ENCODE data around the gene EN1. TPM values are rescaled to one million over a fixed set of nuclear protein-coding genes. Genes with fewer than 3 reads are reported as not detected.

Gene EN1
- total RNA-seq, 1 experiment from 2014 or later, result not detected

- no peaks in the 10 kb centered on the region for H3K79me2 ChIP-seq (ENCODE audit: low read depth)
- no peaks in the 10 kb centered on the region for H3K9me3 ChIP-seq (ENCODE audit: insufficient read depth, low read depth)
- no peaks in the 10 kb centered on the region for H4K20me1 ChIP-seq (ENCODE audit: insufficient read depth)
- no peaks in the 10 kb centered on the region for H3K36me3 ChIP-seq (ENCODE audit: low read depth)
- H3K4me1 ChIP-seq (replicated peaks; ENCODE audit: insufficient read depth), result no peaks in the 10 kb centered on the region
- no peaks in the 10 kb centered on the region for H3F3A ChIP-seq (ENCODE audit: insufficient read depth, low read depth)
- no peak overlapping the region for H3K4me2 ChIP-seq
- no peak for DNase-seq
- ChIA-PET CTCF (no interaction called here), POLR2A (ENCODE audit: unreplicated experiment) (no interaction called here)
- H3K4me3 ChIP-seq, result no peak overlapping the region
- H3K27ac ChIP-seq, result no peak overlapping the region
- H3K27me3 ChIP-seq (ENCODE audit: insufficient read depth, low read depth), result peaks cover 49% of the 10 kb centered on the region; the same call in 1 of the 2 replicates
- TF ChIP-seq CTCF (conservative IDR thresholded peaks at IDR 0.05) (no peak), EZH2 (IDR thresholded peaks at IDR 0.05; ENCODE audit: low read depth) (no peak)
- H2AFZ ChIP-seq, result no peak overlapping the region
- H3K9me2 ChIP-seq (ENCODE audit: insufficient read depth), result no peaks in the 10 kb centered on the region
- intact Hi-C loops (cut with micrococcal nuclease; ENCODE audit: unreplicated experiment), result no loop called here
- BruUV-seq (replicated peaks), result no TSS peak
Measured at GRCh38 chr2:118826093-118826492, 21.4 kb downstream of the EN1 start.

- H2AFZ ChIP-seq, result no peak overlapping the region
- no peaks in the 10 kb centered on the region for H3K4me1 ChIP-seq (replicated peaks; ENCODE audit: insufficient read depth)
- no peaks in the 10 kb centered on the region for H3K9me3 ChIP-seq (ENCODE audit: insufficient read depth, low read depth)
- POLR2A ChIA-PET (ENCODE audit: unreplicated experiment), result no interaction called here
- H3F3A ChIP-seq (ENCODE audit: insufficient read depth, low read depth), result no peaks in the 10 kb centered on the region
- intact Hi-C loops (cut with micrococcal nuclease; ENCODE audit: unreplicated experiment), result no loop called here
- no peak for DNase-seq
- BruUV-seq (replicated peaks), result no TSS peak
- no peaks in the 10 kb centered on the region for H3K9me2 ChIP-seq (ENCODE audit: insufficient read depth)
- CTCF ChIA-PET, result no interaction called here
- TF ChIP-seq EZH2 (IDR thresholded peaks at IDR 0.05; ENCODE audit: low read depth), result no peak
- TF ChIP-seq CTCF (conservative IDR thresholded peaks at IDR 0.05), result no peak
- H3K27ac ChIP-seq, result no peak overlapping the region
- no peaks in the 10 kb centered on the region for H3K36me3 ChIP-seq (ENCODE audit: low read depth)
- peaks cover 55% of the 10 kb centered on the region for H3K27me3 ChIP-seq (ENCODE audit: insufficient read depth, low read depth)
- H4K20me1 ChIP-seq (ENCODE audit: insufficient read depth), result no peaks in the 10 kb centered on the region
- H3K4me3 ChIP-seq, result no peak overlapping the region
- no peaks in the 10 kb centered on the region for H3K79me2 ChIP-seq (ENCODE audit: low read depth)
- H3K4me2 ChIP-seq, result no peak overlapping the region
Measured at GRCh38 chr2:118823633-118824032, 23.8 kb downstream of the EN1 start.

DNA sequence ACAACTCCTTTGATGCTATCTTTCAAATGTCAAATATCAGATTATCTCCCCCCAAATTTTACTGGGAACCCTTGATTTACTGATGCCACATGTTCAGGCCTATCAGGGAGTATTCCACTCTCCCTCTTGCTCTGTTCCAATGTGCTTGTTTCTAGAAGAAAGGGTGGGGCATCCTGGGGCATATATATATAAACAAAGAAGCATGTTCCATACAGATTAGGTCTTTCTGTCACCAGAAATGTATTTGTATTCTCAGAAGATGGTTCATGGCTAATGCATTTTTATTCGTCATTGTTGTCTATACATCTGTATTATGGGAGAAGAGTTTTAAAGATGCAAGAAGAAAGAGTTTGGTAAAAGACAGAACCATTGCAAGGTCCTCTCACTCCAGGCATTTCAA is 24.9 kb downstream of the EN1 start:
- CTCF ChIA-PET, result no interaction called here
- no peak for DNase-seq
- Histone ChIP-seq H3F3A (ENCODE audit: insufficient read depth, low read depth) (no peaks in the 10 kb centered on the region), H3K27ac (no peak overlapping the region), H3K4me1 (replicated peaks; ENCODE audit: insufficient read depth) (no peaks in the 10 kb centered on the region), H3K9me2 (ENCODE audit: insufficient read depth) (no peaks in the 10 kb centered on the region), H4K20me1 (ENCODE audit: insufficient read depth) (no peaks in the 10 kb centered on the region), H3K36me3 (ENCODE audit: low read depth) (no peaks in the 10 kb centered on the region), H3K4me2 (no peak overlapping the region), H3K79me2 (ENCODE audit: low read depth) (no peaks in the 10 kb centered on the region), H3K9me3 (ENCODE audit: insufficient read depth, low read depth) (no peaks in the 10 kb centered on the region), H2AFZ (no peak overlapping the region), H3K27me3 (ENCODE audit: insufficient read depth, low read depth) (peaks cover 65% of the 10 kb centered on the region), H3K4me3 (no peak overlapping the region)
- POLR2A ChIA-PET (ENCODE audit: unreplicated experiment), result no interaction called here
- intact Hi-C loops (cut with micrococcal nuclease; ENCODE audit: unreplicated experiment), result no loop called here
- BruUV-seq (replicated peaks), result no TSS peak
- TF ChIP-seq EZH2 (IDR thresholded peaks at IDR 0.05; ENCODE audit: low read depth), result no peak
- TF ChIP-seq CTCF (conservative IDR thresholded peaks at IDR 0.05), result no peak

Measured in PC-9 (cell line).